Epithelial cell of alveolus of lung (primary cell): ENCODE results near the gene DBNL. TPM values are rescaled to one million over a fixed set of nuclear protein-coding genes. Genes with fewer than 3 reads are reported as not detected.

ENCODE experiments used
- total RNA-seq: library from RNA; depleted of rRNA; stranded (reverse); fragments of >200 nt; gene quantifications from 2 replicates; pipeline ENCODE4 v1.2.1, GENCODE V29; 2015

The DBNL gene
- total RNA-seq: 83.4 and 180 TPM in 2 replicates

DNA sequence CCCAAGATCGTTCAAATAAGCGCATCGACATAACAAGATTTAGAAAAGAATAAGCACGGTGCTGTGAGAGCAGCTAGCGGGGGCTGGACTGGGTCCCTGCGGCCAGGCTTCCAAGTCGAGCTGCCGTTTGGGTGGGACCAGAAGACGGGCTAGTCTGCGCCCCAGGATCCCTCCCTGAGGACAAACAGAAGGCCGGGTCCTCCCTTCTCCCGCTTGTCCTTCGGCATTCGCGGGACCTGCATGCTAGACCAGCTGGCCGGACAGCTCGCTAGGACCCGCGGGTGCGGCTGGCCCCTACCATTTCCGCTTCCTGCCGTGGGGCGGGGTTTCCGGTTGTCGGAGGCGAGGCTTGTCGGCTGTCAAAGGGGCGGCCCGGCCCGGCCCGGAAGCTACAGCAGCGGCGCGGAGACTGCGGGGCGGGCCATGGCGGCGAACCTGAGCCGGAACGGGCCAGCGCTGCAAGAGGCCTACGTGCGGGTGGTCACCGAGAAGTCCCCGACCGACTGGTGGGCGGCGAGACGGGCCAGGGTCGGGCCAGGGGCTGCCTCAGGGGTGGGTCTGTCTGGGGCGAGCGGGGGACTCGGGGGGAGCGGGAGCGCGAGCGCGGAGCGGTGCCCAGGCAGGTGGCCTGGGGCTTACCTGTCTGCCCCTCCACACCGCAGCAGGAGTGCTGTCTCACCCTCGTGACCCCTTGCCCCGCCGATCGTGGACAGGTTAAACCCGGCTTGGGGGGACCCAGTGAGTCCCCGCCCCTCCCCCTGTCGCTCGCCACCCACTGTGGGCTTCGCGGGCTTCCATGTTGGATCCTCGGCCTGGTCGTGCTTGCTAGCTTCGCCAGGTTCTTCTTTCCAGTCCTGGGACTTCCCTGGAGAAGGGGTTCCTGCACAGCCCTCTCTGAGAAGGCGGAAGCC, at the start of gene DBNL:
Gene DBNL, plus strand, starts transcription at position 388 of the 911 bp plus-strand sequence. Its CDS starts 36 bp downstream, at position 424.

GRCh38 chr7:43997532-43997931, 47.0 kb upstream of the DBNL start, which contains the start of gene SPDYE1:
SPDYE1 (plus strand) TSS chr7:43997897; CDS start chr7:43999950, 2,053 bp downstream.

DNA sequence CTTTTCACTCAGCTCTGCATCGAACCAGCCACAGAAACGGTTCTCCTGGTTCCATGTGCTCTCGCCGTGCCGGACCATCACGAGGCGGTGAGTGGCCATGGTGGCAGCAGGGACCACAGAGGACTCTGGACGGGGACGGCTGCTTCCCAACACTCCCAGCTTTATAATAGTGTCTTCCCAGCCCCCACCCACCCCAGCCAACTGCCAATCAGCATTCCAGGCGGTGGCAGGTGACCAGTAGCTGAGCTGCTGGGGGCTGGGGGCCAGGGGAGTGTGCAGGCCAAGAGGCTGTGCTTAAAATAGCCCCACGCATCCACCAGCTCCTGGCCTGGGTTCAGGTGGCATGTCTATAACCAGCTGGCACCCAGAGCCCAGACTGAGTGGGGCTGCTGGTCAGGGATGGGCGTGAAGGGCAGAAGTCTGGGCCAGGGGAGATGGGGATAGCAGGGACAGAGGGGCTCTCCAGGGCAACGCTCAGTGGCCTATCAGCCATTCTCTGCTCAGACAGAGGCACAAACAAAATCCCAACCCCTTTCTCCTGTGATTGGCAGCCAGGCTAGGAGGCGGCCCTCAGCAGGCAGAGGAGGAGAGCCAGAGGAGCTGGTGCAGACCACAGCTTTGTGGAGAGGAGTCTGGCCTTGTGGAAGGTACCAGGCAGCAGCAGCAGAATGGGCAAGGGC, 21.1 kb downstream of the DBNL start, which contains the start of gene PGAM2:
Gene PGAM2, minus strand, starts transcription at position 137 of the 680 bp plus-strand sequence. Its CDS starts 38 bp downstream, at position 99.

GRCh38 chr7:44103923-44104859, 59.7 kb downstream of the DBNL start, which contains the start of gene AEBP1:
AEBP1 (plus strand) TSS chr7:44104345; CDS start chr7:44104666, 321 bp downstream.

Other genes with a start within 250 kb of the DBNL start
- 165 TPM in 2 replicates for gene MRPS24, start 175.2 kb upstream of the DBNL start, total RNA-seq
- 18.3 and 19.3 TPM in 2 replicates for gene URGCP, start 138.1 kb upstream of the DBNL start, total RNA-seq
- 10.0 and 10.3 TPM in 2 replicates for gene UBE2D4, start 118.3 kb upstream of the DBNL start, total RNA-seq
- not detected in 2 replicates for gene SPDYE1, start 46.8 kb upstream of the DBNL start, total RNA-seq
- gene PGAM2, start 20.9 kb downstream of the DBNL start, total RNA-seq: 1.3 TPM in 1 of 2 replicates, not detected in the other
- gene POLM, start 37.8 kb downstream of the DBNL start, total RNA-seq: 12.3 and 49.3 TPM in 2 replicates
- 49.3 and 84.2 TPM in 2 replicates for gene AEBP1, start 59.6 kb downstream of the DBNL start, total RNA-seq
- 44.3 and 95.9 TPM in 2 replicates for gene POLD2, start 78.8 kb downstream of the DBNL start, total RNA-seq
- not detected in 2 replicates for gene MYL7, start 96.6 kb downstream of the DBNL start, total RNA-seq
- 0.56 and 1.2 TPM in 2 replicates for gene GCK, start 144.7 kb downstream of the DBNL start, total RNA-seq
- 69.1 and 114 TPM in 2 replicates for gene YKT6, start 156.3 kb downstream of the DBNL start, total RNA-seq